Activated T-cell treated with anti-CD3 and anti-CD28 coated beads for 48 hours (primary cell): ENCODE measurements around the gene ALPK1.
"Not testable (repeated sequence)": the region's sequence is repeated elsewhere in the genome, so short reads cannot be mapped to it uniquely, and the experiment has no call there.

ENCODE experiments used
- DNase-seq: peaks from one replicate; pipeline ENCODE4 v3.0.0-alpha.2; 2020; ENCODE audit warnings: low read depth

Gene ALPK1

DNA sequence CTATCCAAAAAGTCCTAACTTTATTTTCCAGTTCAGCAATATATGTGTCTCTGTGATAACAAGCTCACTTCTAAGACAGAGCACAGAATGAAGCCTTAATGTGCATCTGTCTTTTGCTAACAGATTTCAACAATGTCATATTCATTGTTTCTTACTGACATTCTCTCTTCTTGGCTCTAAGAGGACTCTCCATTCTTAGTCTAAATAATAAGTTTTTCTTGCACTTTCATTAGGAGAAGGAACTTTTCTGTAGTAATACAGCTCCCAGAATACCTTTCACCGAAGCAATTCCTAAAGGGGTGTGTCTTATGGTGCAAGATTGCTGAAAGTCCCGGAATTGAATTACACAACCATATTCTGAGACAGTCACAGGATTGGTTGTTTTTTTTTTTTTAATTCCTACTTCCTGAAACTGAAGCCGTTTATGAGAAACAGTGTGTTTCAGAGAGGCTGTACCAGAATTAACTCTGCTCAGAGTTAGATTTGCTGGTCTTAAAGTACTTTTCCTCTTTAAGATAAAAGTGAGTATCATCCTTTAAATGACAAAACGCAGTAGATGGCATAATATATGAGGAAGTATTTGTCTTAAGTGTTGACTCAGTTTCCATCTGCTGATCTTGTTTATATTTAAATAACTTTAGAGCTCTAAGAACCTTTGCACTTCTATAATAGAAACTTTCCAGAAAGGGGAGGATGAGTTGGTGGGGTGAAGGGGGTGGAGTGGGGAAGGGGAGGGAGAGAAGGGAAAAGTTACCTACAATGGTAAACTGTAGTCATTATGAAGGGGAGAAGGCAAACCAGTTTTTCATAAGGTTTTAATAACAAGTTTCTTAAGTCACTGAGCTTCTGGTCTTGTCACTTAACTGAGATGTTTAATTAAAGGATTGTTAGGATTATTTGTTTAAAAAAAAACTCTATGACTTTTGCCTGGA, at the start of gene ALPK1:
TSS of gene ALPK1 (plus strand) at position 421 of the 932 bp plus-strand sequence.
- DNase-seq, result no peak

DNA sequence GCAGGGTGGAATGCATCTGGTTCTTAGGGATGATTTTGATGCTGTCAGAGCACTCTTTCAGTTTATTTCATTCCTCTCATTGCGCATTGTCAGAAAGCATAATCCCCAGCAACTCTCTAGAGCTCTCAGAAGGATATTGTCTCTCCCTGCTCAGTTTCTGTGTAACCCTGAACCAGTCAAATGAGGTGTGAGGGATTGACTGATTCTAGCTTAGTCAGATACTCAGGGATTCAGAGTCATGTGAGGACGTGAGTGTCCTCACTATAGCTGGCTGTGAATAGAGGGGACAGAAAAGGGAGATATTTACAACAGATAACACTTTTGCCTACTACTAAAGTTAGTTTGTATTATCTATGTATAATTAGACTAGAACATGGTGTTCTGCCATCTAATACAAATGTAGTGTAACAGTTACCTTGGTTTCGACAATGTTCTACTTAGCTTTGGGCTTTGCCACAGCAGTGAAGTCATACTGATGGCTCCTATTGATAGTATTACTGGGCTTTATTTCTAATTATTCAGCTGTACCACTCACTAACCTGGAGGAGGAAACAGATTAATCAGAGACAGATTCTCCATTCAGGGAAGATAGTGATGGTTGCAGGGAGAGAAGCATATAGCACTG, 46.0 kb upstream of the ALPK1 start:
- no peak for DNase-seq

DNA sequence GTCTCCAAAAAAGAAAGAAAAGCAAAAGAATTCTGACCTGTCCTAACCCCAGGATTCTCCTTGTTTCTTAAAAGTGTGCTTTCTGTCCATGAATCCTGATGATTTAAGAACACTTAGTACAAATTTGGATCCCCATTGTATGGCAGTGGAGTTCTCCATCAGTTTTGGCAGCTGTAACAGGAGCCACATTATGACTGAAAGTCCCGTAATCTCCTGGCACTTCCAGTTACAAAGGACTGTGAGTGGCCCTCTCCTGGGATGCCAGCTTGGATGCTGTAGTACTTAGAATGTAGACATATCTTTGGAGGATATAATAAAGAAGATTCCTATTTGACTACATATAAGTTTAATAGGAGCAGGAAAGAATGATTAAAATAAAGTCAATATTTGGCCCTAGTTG, 44.9 kb upstream of the ALPK1 start:
- no peak for DNase-seq

DNA sequence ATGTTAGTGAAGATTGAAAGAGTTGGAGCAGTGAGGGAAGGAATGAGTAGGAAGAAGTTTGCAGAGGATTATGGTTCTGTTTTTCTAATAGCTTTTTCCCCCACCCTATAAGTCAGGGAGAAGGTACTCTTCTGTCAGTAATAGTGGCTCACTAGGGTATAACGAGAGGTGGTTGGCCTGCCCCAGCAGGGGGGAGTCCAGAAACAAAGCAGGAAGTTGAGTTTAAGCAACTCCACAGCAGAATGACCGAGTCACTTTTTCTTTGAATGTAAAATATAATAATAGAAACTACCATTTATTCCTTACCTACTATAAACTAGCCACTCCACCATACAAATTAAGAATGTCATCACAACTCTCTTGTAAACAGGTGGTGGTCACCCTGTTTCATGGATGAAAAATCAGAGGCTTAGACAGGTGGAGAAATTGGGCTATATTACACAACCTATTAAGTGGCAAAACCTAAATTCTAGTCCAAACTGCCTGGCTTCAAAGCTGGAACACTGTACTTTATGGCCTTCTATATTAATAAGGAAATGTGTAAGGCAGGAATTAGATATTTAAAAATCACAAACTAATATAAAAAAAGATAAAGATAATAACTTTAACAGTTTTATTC, 43.7 kb upstream of the ALPK1 start:
- DNase-seq, result no peak

DNA sequence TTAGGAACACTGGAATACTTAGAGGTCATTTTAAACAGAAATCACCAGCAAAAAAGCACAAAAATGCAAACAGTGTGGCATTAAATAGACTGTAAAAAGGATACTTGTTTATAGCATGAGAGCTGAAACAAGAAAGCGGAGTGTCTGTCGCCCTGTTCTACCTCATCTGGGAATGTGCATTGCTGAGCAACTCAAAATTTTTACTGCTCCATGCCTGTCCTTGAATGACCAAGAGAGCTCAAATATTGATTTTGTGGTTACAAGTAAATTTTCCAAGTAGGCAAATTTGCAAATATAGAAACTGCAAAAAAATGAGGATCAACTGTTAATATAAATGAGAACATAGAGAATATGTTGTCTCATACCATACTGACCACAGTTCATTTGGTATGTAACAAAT, 40.1 kb upstream of the ALPK1 start:
- DNase-seq, result no peak

DNA sequence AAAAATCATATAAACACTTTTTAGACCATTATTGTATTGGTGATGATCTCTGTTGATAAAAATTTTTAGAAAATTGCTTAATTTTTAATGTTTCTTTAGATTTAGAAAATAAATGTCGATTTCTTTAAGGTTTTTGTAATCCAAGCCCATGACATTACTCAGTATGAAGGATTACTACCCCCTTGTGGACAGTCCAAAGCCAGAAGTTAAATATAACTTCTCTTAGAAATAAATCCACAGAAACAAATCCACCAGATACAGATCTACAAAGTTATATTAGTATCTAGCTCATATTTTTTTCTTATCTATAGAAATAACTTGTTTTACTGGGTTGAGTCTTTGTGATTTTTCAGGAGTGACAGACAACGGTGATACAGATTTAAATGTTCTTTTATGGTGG, 30.3 kb upstream of the ALPK1 start:
- no peak for DNase-seq

DNA sequence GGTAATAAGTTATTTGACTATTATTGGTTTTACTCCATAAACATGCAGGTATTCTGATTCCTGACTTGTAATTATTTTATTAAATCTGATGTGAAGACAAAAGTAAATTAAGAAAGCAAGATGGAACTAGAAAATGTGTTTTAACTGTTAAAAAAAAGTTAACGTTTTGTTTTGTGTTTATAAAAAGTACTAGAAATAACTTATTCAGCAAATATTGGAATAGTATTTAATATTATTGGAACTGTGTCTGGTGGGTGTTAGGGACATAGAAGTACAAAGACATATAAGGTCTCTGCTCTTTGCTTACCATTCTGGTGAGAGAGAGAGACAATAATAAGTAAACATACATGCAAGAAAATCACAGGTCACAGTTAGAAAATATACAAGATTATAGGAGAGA, 27.1 kb upstream of the ALPK1 start:
- no peak for DNase-seq

DNA sequence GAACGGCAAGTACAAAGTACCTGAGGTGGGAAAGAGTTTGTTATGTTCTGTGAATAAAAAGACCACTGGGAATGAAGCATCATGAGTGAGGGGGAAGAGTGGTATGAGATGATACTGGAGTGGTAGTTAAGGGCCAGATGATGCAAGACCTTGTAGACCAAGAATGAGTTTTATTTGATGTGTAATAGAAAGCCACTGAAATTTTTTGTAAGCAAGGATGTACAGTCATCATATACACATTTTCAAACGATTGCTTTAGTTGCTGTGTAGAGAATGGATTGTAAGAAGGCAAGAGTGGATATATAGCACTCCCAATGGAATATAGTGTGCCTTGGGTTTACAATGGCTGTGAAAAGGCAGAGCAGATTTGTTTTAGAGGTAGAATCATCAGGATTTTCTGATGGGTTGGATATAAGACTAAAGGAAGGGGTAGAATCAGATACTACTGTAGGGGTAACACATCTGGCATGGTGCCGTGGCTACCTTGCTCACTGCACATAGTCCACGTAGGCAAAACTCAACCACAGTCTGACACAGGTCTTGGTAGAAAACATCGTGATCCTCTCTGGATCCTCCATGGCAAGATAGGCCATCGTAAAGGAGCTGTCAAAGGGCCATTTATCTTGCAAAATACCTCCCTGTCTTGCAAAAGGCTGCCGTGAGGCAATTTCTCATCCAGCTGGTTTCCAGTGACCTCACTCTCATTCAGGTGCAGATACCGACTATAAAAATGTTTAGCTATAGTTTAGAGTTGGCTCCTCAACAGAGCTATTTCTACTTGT, 26.3 kb upstream of the ALPK1 start:
- no peak for DNase-seq

DNA sequence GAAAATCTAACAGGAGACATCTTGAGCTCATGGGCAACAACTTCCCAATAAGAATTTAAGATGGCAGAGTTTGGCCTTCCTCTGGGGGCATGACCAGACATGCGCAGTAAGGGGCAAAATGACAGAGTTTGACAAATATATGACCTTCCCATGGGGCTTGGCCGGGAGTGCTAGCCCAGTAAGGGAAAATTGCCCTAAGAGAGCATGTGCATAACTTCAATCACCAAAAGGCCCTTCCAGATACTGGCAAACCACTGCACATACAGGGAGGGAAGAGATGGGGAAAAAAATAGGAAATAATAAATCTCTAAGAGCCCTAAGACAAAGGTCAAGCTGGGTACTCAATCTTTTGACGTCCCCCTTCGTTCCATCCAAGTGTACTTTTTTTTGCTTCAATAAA, 24.9 kb upstream of the ALPK1 start:
- no peak for DNase-seq

DNA sequence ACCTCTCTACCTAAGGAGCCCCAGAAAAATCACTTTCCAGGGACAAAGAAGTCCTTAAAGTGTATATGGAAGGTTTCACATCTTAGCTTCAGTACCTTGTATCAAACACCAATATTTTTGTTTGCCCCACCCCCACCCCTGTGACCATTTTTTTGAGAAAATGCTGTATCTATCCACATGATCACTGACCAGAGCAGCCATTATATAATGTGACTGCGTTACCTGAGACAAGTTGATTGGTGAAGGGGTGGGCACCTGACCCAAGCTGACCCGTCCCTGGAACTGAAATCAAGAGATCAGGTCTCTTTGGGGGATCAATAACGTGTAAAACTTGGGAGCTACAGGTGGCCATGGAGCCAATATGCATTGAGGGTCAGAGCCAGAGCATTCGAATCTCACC, 22.2 kb upstream of the ALPK1 start:
- no peak for DNase-seq

DNA sequence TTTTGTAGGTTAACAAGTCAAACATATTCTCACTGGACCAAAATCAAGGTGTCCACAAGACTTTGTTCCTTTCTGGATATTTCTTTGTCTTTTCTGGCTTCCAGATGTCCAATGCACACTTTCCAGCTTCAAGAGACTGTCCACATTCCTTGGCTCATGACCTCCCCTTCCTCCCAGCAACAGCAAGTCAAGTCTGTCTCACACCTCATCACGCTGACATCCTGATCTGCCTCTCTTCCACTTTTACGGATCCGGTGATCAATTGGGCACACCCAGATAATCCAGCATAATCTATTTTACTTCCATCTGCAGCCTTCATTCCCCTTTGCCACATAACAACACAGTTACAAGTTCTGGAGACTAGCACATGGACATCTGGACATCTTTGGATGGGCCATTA, 21.1 kb upstream of the ALPK1 start:
- DNase-seq, result no peak

DNA sequence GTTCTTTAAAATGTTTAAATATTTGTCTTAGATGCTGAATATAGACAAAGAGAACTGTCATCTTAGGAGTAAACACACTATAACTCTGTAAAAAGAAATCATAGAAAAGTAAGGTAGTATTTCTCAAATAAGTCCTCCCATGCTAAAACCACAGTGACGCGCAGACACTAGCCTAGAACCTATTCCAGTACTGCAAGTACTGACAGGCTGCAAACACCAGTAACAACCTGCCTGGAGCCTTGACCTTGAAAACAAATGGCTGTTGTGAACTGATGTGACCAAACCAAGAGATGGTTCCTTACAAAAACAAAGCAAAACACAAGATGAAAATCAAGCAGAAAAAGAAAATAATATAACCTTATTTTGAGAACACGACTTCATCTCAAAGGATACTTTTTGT, 19.9 kb upstream of the ALPK1 start:
- DNase-seq, result no peak

DNA sequence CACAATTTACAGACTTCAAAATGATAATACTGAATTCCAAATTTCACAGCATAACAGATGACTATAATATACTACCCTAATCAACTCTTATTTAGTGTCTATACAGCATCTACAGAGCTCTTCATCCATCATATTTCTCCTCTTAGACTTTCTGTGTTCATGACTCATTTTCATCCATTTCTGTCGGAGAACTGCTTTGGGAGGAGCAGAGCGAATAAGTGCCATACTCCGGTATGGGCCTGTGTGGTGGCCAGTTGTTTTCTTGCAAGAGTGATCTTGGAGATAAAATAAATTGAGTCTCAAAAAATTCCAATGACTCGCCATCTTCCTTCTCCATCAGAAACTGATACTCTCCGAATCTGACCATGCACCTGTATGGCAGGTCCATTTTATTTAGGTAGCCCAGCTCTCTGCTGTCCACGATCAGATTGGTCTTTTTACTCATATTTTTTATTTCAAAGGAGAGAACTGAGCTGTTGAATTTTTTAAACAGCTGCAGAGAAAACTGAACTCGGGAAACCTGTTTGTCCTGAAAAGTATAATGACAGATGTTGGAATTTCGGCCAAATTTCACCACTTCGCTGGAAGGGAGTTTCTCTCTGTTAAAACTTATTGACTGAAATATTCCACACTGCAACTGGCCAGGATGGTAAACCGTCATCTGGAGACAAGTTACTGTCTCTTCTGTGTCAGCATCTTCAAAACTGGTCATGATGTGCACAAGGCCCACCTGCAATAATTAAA, 19.3 kb upstream of the ALPK1 start:
- DNase-seq, result no peak

DNA sequence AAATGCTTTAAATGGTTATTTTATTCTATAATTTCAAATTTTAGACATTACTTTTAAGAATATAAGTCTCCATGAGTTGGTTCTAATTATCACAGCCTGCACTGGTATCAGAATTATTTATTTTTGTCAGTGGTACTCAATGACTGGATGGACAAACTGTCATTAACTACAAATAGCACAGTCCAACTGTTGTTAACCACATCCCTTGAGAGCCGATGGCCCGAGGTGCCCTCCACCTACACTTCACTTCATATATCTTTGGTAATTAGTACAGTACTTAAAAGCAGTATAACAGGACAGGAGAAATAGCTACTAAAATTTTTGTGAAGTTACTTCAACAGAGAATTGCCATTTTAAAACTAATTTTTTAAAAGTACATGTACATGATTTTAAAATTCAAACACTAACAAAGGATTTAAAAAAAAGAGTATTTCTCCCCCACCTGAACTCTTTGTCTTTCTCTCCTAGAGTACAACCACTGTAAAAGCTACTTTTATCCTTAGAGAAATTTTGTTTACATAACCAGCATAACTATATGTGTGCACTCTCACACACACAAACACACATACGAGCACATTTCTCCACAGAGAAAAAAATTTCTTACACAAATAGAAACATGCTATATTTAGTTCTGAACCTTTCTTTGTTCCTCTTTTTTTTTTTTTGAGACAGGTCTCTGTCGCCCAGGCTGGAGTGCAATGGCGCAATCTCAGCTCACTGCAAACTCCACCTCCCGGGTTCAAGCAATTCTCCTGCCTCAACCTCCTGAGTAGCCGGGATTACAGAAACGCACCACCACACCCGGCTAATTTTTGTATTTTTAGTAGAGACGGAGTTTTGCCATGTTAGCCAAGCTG, 17.9 kb upstream of the ALPK1 start:
- DNase-seq, result no peak

DNA sequence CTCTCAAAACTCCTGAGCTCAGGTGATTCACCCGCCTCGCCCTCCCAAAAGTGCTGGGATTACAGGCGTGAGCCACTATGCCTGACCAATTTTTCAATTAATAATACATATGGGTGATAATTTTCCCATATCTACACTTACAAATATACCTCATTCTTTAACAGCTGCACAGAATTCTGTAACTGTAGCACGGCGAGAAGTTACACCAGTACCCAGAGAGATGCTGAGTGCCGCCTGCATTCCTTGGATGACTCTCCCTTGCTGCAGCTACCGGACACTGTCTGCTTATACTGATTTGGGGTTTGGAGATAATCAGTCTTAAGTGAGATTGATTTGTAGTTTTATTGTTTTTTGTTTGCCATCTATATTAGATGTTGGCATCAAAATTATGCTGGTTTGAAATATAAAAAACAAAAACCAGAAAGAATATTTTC, 17.3 kb upstream of the ALPK1 start:
- DNase-seq, result no peak

DNA sequence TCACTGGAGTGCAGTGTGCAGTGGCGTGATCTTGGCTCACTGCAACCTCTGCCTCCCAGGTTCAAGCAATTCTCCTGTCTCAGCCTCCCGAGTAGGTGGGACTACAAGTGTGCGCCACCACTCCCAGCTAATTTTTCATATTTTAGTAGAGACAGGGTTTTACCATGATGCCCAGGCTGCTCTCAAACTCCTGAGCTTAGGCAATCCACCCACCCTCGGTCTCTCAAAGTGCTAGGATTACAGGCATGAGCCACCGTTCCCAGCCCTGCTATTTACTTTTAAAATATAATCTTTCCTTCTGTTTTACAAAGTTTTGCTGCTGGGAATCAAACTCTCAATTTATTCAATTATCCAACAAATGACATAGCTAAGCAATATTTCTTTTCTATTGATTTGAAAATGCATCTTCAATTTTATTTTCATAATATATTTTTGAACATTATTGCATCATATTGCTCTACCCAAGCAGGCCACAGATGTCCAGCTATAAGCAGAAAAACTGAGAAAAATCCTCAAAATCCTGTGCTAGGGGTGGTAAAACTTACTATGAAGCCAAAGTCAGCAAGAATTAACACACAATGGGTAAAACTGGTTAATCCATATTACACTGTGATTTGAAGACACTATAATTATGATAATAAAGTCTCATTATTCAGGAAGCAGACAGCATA, 16.6 kb upstream of the ALPK1 start:
- no peak for DNase-seq

DNA sequence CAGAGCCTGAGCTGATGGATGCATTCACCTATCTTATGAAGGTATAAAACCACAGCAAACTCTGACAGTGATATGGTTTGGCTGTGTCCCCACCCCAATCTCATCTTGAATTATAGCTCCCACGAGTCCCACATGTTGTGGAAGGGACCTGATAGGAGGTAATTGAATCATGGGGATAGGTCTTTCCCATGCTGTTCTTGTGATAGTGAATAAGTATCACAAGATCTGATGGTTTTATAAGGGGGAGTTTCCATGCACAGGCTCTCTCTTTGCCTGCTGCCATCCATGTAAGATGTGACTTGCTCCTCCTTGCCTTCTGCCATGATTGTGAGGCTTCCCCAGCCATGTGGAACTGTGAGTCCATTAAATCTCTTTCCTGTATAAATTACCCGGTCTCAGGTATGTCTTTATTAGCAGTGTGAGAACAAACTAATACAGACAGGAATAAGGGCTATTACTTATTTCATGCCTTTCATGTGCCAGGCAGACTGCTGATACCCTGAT, 15.2 kb upstream of the ALPK1 start:
- not testable (repeated sequence) for DNase-seq

DNA sequence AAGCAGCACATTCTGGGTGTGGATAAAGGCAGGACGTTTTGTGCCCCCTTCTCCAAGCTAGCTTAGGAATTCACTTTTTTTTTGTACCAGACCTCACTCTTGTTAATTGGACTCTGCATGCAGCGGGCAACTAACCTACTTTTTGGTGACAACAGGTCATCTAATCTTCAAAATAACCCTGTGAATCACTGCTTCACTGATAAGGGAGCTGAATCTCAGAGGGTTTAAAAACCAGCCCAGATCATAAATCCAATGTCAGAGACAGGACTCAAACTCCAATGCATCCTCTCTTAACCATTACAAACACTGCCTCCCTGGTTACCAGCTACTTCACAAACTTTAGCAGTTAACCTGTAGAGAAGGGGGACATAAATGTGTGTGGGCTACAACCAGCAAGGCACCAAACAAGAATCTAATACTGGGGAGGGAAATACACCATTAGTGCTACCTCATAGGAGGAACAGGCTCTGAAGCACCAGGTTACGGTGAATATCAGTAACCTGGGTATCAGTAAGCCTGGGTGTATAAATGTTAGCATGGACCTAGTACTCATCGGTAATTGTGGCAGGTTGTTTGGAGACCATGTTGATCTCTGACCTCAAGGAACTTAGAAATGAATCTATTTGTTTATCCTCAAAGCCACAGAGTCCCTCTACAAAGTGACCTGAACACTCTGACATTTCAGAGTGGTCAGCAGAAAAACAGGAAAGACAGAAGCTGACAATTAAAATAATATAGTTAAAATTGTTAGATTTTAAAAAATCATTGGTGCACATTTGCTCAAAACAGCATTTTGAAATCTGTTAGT, 14.1 kb upstream of the ALPK1 start:
- DNase-seq, result no peak

DNA sequence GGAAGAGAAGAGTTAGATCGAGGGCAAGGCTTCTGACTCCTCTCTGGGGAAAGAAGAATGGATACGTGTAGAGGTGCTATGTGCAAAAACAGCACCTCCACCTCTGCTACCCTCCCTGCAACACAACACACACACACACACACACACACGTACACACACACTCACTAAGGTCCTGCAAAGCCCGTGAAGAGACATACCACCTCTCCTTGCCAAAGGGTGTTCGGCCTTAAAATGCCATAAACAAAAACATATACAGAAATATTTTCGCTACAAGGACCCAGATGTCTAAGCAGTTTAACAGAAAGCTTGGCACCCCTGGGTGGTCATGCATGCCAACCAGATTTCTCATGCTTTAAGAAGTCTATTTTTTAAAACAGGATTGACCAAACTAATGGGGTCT, 13.0 kb upstream of the ALPK1 start:
- no peak for DNase-seq
